IMR-90 (cell line): ENCODE data around the gene RPS27L. TPM values are rescaled to one million over a fixed set of nuclear protein-coding genes. Genes with fewer than 3 reads are reported as not detected.

Source experiments
- ATAC-seq: fragments of 200-7000 bp; cut with Tn5 transposase; 2 replicates; pipeline ENCODE4 v1.9.1; 2020; ENCODE audit warnings: low read depth, mild to moderate bottlenecking, moderate library complexity
- BruUV-seq: library from RNA; stranded (reverse); fragments of 400-500 nt; replicated peaks from 2 replicates; lab custom pipeline; 2021; lab: Mats Ljungman, UMichigan
- CTCF ChIA-PET: fragments of 300-600 bp; formaldehyde crosslinking; extraction: SDS; loops from one replicate; lab custom pipeline; 2021; ENCODE audit warnings: antibody characterized with exemption; lab: Yijun Ruan, JAX
- POLR2A ChIA-PET: fragments of 300-600 bp; sonication (Branson Sonifier 250); formaldehyde crosslinking; loops from one replicate; lab custom pipeline; 2022; ENCODE audit warnings: antibody characterized with exemption; ENCODE audit not compliant: unreplicated experiment; lab: Charles Lee
- DNase-seq: peaks from one replicate; pipeline ENCODE4 v3.0.0; 2013
- H2AFZ ChIP-seq: replicated peaks from 2 replicates; pipeline ENCODE3; 2013; ENCODE audit warnings: low read length, mild to moderate bottlenecking; ENCODE audit not compliant: poor library complexity
- H2AK5ac ChIP-seq: 2 replicates; pipeline ENCODE4 v1.6.1; 2013; ENCODE audit warnings: low read depth, low read length, inconsistent platforms
- H2AK9ac ChIP-seq: replicated peaks from 2 replicates; pipeline ENCODE3; 2013; ENCODE audit warnings: mild to moderate bottlenecking, low read depth, low read length, moderate library complexity; ENCODE audit not compliant: poor library complexity
- H2BK120ac ChIP-seq: 2 replicates; pipeline ENCODE4 v1.6.1; 2013; ENCODE audit warnings: low read depth, low read length, inconsistent platforms
- H2BK15ac ChIP-seq: 3 replicates; pipeline ENCODE4 v1.6.1; 2013; ENCODE audit warnings: low read depth, low read length, inconsistent platforms
- H2BK20ac ChIP-seq: 2 replicates; pipeline ENCODE4 v1.6.1; 2013; ENCODE audit warnings: low read depth, mild to moderate bottlenecking, inconsistent platforms, low read length, moderate library complexity
- H2BK5ac ChIP-seq: 2 replicates; pipeline ENCODE4 v1.6.1; 2013; ENCODE audit warnings: mild to moderate bottlenecking, low read depth, low read length, inconsistent platforms; ENCODE audit not compliant: poor library complexity, severe bottlenecking
- H3K14ac ChIP-seq: replicated peaks from 2 replicates; pipeline ENCODE4 v1.6.1; 2013; ENCODE audit warnings: low read depth, low read length, inconsistent platforms
- H3K18ac ChIP-seq: 2 replicates; pipeline ENCODE4 v1.6.1; 2013; ENCODE audit warnings: low read depth, low read length, control low read depth
- H3K23ac ChIP-seq: 2 replicates; pipeline ENCODE4 v1.6.1; 2013; ENCODE audit warnings: low read depth, low read length, inconsistent platforms
- H3K27ac ChIP-seq: 2 replicates; pipeline ENCODE4 v1.5.1; 2013; ENCODE audit warnings: mild to moderate bottlenecking, control low read depth, low read length; ENCODE audit not compliant: insufficient read depth
- H3K27me3 ChIP-seq: 2 replicates; pipeline ENCODE4 v1.6.1; 2013; ENCODE audit warnings: low read length; ENCODE audit not compliant: control insufficient read depth, insufficient read depth
- H3K36me3 ChIP-seq: 2 replicates; pipeline ENCODE4 v1.6.1; 2013; ENCODE audit warnings: low read length, mixed read lengths; ENCODE audit not compliant: control insufficient read depth, insufficient read depth
- H3K4ac ChIP-seq: 2 replicates; pipeline ENCODE4 v1.6.1; 2013; ENCODE audit warnings: low read depth, low read length, inconsistent platforms
- H3K4me1 ChIP-seq: 2 replicates; pipeline ENCODE4 v1.6.1; 2013; ENCODE audit warnings: low read length, mixed read lengths; ENCODE audit not compliant: control insufficient read depth, insufficient read depth
- H3K4me2 ChIP-seq: 2 replicates; pipeline ENCODE4 v1.6.1; 2013; ENCODE audit warnings: low read depth, mild to moderate bottlenecking, control low read depth, low read length, moderate library complexity
- H3K4me3 ChIP-seq: 2 replicates; pipeline ENCODE4 v1.5.1; 2013; ENCODE audit warnings: low read depth, mild to moderate bottlenecking, control low read depth, low read length, moderate library complexity; ENCODE audit not compliant: insufficient read depth
- H3K56ac ChIP-seq: 2 replicates; pipeline ENCODE4 v1.6.1; 2013; ENCODE audit warnings: low read length, inconsistent platforms; ENCODE audit not compliant: insufficient read depth; ENCODE audit errors: extremely low read depth
- H3K79me1 ChIP-seq, 2 experiments: 2 replicates each; pipeline ENCODE4 v1.6.1; 2013; ENCODE audit warnings: low read length in 2 of 2, inconsistent platforms in 1 of 2, low read depth in 1 of 2
- H3K9ac ChIP-seq: 2 replicates; pipeline ENCODE4 v1.6.1; 2013; ENCODE audit warnings: low read depth, low read length, control low read depth
- H3K9me1 ChIP-seq: 2 replicates; pipeline ENCODE4 v1.6.1; 2013; ENCODE audit warnings: low read length, inconsistent platforms; ENCODE audit not compliant: insufficient read depth
- H3K9me3 ChIP-seq: 2 replicates; pipeline ENCODE4 v1.6.1; 2013; ENCODE audit warnings: low read length; ENCODE audit not compliant: control insufficient read depth, insufficient read depth
- H4K20me1 ChIP-seq: 2 replicates; pipeline ENCODE4 v1.6.1; 2013; ENCODE audit warnings: low read length, inconsistent platforms; ENCODE audit not compliant: insufficient read depth
- H4K5ac ChIP-seq: 2 replicates; pipeline ENCODE4 v1.6.1; 2013; ENCODE audit warnings: mild to moderate bottlenecking, low read depth, low read length, control low read depth
- H4K8ac ChIP-seq, 2 experiments: 2 replicates each; pipeline ENCODE4 v1.6.1; 2013; ENCODE audit warnings: low read depth in 2 of 2, low read length in 2 of 2, control low read depth in 1 of 2, inconsistent platforms in 1 of 2
- H4K91ac ChIP-seq: 2 replicates; pipeline ENCODE4 v1.6.1; 2013; ENCODE audit warnings: low read depth, low read length, inconsistent platforms; ENCODE audit not compliant: insufficient read depth
- CEBPB ChIP-seq: IDR thresholded peaks from 2 replicates; pipeline ENCODE4 v1.6.1; 2012; ENCODE audit warnings: low read depth, low read length, improper control_type of control experiment
- CHD1 ChIP-seq: IDR thresholded peaks from 2 replicates; pipeline ENCODE4 v1.6.1; 2012; ENCODE audit warnings: low read depth, low read length, improper control_type of control experiment
- FOS ChIP-seq: fragments of 150-350 bp; IDR thresholded peaks from 2 replicates; pipeline ENCODE4 v1.6.1; 2016; ENCODE audit warnings: low read depth, low read length
- MAFK ChIP-seq: IDR thresholded peaks from 2 replicates; pipeline ENCODE4 v1.6.1; 2012; ENCODE audit warnings: low read depth, low read length, improper control_type of control experiment
- MAZ ChIP-seq: IDR thresholded peaks from 2 replicates; pipeline ENCODE4 v1.6.1; 2012; ENCODE audit warnings: low read depth, mild to moderate bottlenecking, low read length, improper control_type of control experiment, moderate library complexity, borderline replicate concordance
- NFE2L2 ChIP-seq: fragments of 150-350 bp; IDR thresholded peaks from 2 replicates; pipeline ENCODE4 v1.6.1; 2016; ENCODE audit warnings: low read depth, mild to moderate bottlenecking, low read length
- RAD21 ChIP-seq: IDR thresholded peaks from 2 replicates; pipeline ENCODE4 v1.6.1; 2012; ENCODE audit warnings: low read length, improper control_type of control experiment
- RFX5 ChIP-seq: IDR thresholded peaks from 2 replicates; pipeline ENCODE4 v1.8.0; 2012; ENCODE audit warnings: low read depth, mild to moderate bottlenecking, low read length, moderate library complexity
- USF2 ChIP-seq: fragments of 150-350 bp; IDR thresholded peaks from 2 replicates; pipeline ENCODE4 v1.6.1; 2017; ENCODE audit warnings: mild to moderate bottlenecking, antibody characterized with exemption, low read length, low read depth
- WGBS, 2 experiments: methylation state at CpG; one replicate each; pipeline versions ENCODE4 v1.1.5 to v1.1.7; 2013; ENCODE audit warnings: missing lambda C conversion rate in 2 of 2; ENCODE audit not compliant: insufficient read length in 1 of 2; ENCODE audit errors: extremely low coverage in 2 of 2; 5-methylcytosine and 5-hydroxymethylcytosine counted together
- dilution Hi-C: fragments of 300-500 bp; cut with HindIII; formaldehyde crosslinking; loops from one replicate; pipeline ENCODE4 v1.14.3; 2018; ENCODE audit warnings: low sequenced_read_pairs; ENCODE audit not compliant: unreplicated experiment
- in situ Hi-C: fragments of 300-500 bp; cut with MboI; formaldehyde crosslinking; loops from 3 replicates; pipeline ENCODE4 v1.14.3; 2019; ENCODE audit warnings: low sequenced_read_pairs, inconsistent platforms, mixed read lengths
- intact Hi-C: fragments of 100-400 bp; cut with micrococcal nuclease; formaldehyde crosslinking; loops from 2 replicates; pipeline ENCODE4 v1.10.0; 2022
- polyA plus RNA-seq, 3 experiments: library from polyadenylated mRNA; depleted of rRNA; stranded (reverse); fragments of >200 nt; gene quantifications; 2 replicates each; pipeline ENCODE4 v1.2.3, GENCODE V29; 2012; ENCODE audit warnings: low replicate concordance in 1 of 3
- total RNA-seq: library from RNA; depleted of rRNA; stranded (reverse); fragments of >200 nt; gene quantifications from 2 replicates; pipeline ENCODE4 v1.2.3, GENCODE V29; 2012

RPS27L gene
- total and polyA plus RNA-seq, 2 of the 4 experiments (the other 2 are of a cell fraction), result 53.1 to 302 TPM

GRCh38 chr15:63165166-63165859, 8.0 kb upstream of the RPS27L start:
- Histone ChIP-seq H3K36me3 (no peaks in the 10 kb centered on the region), H2BK120ac (peak overlapping the region; percentile 50), H3K9me1 (no peaks in the 10 kb centered on the region), H2BK5ac (peak overlapping the region; percentile 43), H2BK20ac (peak overlapping the region; percentile 57), H3K9ac (no peak overlapping the region), H4K91ac (peak overlapping the region; percentile 58), H3K27me3 (no peaks in the 10 kb centered on the region), H4K20me1 (no peaks in the 10 kb centered on the region), H4K8ac (peak overlapping the region in 1 of 2 experiments; percentile 51; a peak in 2 of 4 replicates), H3K56ac (0 out of 2 replicates have a peak overlapping the region, but pooled peaks have one; percentile 14), H2AK9ac (no peak overlapping the region), H3K4me3 (no peak overlapping the region), H3K23ac (0 out of 2 replicates have a peak overlapping the region, but pooled peaks have one; percentile 2), H2AK5ac (peak overlapping the region; percentile 73), H3K27ac (peak overlapping the region; percentile 51; the same call in 1 of the 2 replicates), H3K4ac (peak overlapping the region; percentile 49), H2BK15ac (no peak overlapping the region; the same call in 2 of the 3 replicates), H2AFZ (no peak overlapping the region), H3K14ac (peak overlapping the region; percentile 30; the same call in 1 of the 2 replicates), H3K9me3 (no peaks in the 10 kb centered on the region), H3K4me1 (peaks cover 9% of the 10 kb centered on the region), H3K79me1 (no peaks in the 10 kb centered on the region), H4K5ac (no peak overlapping the region), H3K18ac (peak overlapping the region; percentile 82), H3K4me2 (peak overlapping the region; percentile 1; the same call in 1 of the 2 replicates)
- dilution Hi-C loops, result no loop called here
- CTCF ChIA-PET, result interaction anchor here (1.5 kb wide), 1 partner anchor 66 kb away, joined by 5 read pairs; no protein-coding TSS in a partner anchor
- intact Hi-C loops, result no loop called here
- in situ Hi-C loops, result loop anchor here (25.0 kb wide), 1 partner anchor 247 kb away; no protein-coding TSS in a partner anchor
- DNase-seq (peak; percentile 33), ATAC-seq (peak; percentile 88)
- POLR2A ChIA-PET, result interaction anchor here (0.7 kb wide), 1 partner anchor 8 kb away, joined by 4 read pairs; the partner anchor contains the start of gene RPS27L
- no TSS peak for BruUV-seq
- no peak for TF ChIP-seq RFX5
- no peak for TF ChIP-seq MAZ
- TF ChIP-seq NFE2L2, result no peak
- TF ChIP-seq MAFK, result no peak
- no peak for TF ChIP-seq RAD21
- no peak for TF ChIP-seq USF2
- TF ChIP-seq FOS, result no peak
- no peak for TF ChIP-seq CHD1
- TF ChIP-seq CEBPB, result no peak
- no CpG with 5 or more reads among the region's 6 CpGs for WGBS, 2 experiments
